ENCODE results near the gene SLC35B1. TPM values are rescaled to one million over a fixed set of nuclear protein-coding genes. Genes with fewer than 3 reads are reported as not detected.

Gene SLC35B1
- total and polyA plus RNA-seq, 10 of the 15 experiments (the other 5 are each of a cell fraction or from before 2014, with no cell fraction given) = 40.0 to 113 (median 51.6) TPM

DNA sequence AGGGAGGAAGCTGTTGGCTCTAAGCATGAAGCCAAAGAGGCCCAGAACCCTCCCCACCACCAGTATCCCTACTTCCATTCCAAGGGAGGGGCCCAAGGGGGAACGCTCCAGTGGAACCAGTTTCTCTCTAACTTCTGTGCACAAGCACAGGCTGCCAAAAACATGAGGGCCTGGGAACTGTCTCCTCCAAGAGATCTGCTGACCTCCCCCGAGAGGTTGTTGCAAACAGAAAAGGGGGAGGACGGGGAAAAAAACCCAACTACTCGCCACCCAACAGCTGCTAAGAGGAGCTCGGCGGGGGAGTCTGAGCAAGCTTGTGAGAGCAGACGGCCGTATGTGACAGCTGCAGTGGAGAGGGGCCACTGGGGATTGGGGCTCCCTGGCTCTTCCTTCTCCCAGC is 15.7 kb upstream of the SLC35B1 start:
- in situ Hi-C loops (cut with MboI) = no loop called here
- ATAC-seq (no peak), DNase-seq (ENCODE audit: low read depth, low spot score) (no peak), FAIRE-seq (no peak)
- no TSS peak for BruUV-seq (replicated peaks)
- no peaks in the 10 kb centered on the region for H3K27me3 ChIP-seq (replicated peaks in 1 of 2; ENCODE audit: control insufficient read depth in 2 of 2, insufficient read depth in 2 of 2, low read length in 1 of 2)
- 96% methylated on average over 8 of the region's 8 CpGs for WGBS (ENCODE audit: insufficient coverage, insufficient replicate concordance, low lambda C conversion rate, missing lambda C conversion rate)
- H3K36me3 ChIP-seq (ENCODE audit: control insufficient read depth in 2 of 2, insufficient read depth in 2 of 2, low read length in 1 of 2) = peaks cover 12 to 21% of the 10 kb centered on the region in 2 experiments; a peak in 3 of 4 replicates
- H3K4me1 ChIP-seq (ENCODE audit: control insufficient read depth, insufficient read depth, low read length) = no peaks in the 10 kb centered on the region
- CTCF ChIA-PET = no interaction called here
- H3K4me2 ChIP-seq (ENCODE audit: control insufficient read depth, insufficient read depth) = no peak overlapping the region
- intact Hi-C loops (cut with micrococcal nuclease; ENCODE audit: unreplicated experiment) = no loop called here
- POLR2A ChIA-PET = no interaction called here
- H3K79me2 ChIP-seq (ENCODE audit: control insufficient read depth, insufficient read depth, low read length) = no peaks in the 10 kb centered on the region
- H2AFZ ChIP-seq (ENCODE audit: control insufficient read depth, low read depth, low read length) = no peak overlapping the region
- H3K9me3 ChIP-seq (replicated peaks; ENCODE audit: control insufficient read depth, insufficient read depth, low read length) = no peaks in the 10 kb centered on the region; the same call in 2 of the 3 replicates
- no peak overlapping the region for H3K4me3 ChIP-seq
- no peak overlapping the region for H3K27ac ChIP-seq (ENCODE audit: control insufficient read depth, insufficient read depth)
- RAD21 ChIA-PET (ENCODE audit: unreplicated experiment) = no interaction called here
- TF ChIP-seq CREM (IDR thresholded peaks at IDR 0.05; ENCODE audit: low read depth) (no peak), MEF2A (IDR thresholded peaks at IDR 0.05; ENCODE audit: insufficient read depth, low read depth, low read length) (no peak), RFX5 (IDR thresholded peaks at IDR 0.05; ENCODE audit: low read depth, low read length) (no peak), ZNF622 (IDR thresholded peaks at IDR 0.05) (no peak), CHD4 (IDR thresholded peaks at IDR 0.05) (no peak), SP1 (IDR thresholded peaks at IDR 0.05; ENCODE audit: low read depth, low read length) (no peak), NFXL1 (IDR thresholded peaks at IDR 0.05; ENCODE audit: borderline replicate concordance) (no peak)
- TF ChIP-seq, protein P1, sequence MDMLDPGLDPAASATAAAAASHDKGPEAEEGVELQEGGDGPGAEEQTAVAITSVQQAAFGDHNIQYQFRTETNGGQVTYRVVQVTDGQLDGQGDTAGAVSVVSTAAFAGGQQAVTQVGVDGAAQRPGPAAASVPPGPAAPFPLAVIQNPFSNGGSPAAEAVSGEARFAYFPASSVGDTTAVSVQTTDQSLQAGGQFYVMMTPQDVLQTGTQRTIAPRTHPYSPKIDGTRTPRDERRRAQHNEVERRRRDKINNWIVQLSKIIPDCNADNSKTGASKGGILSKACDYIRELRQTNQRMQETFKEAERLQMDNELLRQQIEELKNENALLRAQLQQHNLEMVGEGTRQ (IDR thresholded peaks at IDR 0.05; ENCODE audit: borderline replicate concordance, low read depth, low read length) = no peak
- TF ChIP-seq, protein P2, sequence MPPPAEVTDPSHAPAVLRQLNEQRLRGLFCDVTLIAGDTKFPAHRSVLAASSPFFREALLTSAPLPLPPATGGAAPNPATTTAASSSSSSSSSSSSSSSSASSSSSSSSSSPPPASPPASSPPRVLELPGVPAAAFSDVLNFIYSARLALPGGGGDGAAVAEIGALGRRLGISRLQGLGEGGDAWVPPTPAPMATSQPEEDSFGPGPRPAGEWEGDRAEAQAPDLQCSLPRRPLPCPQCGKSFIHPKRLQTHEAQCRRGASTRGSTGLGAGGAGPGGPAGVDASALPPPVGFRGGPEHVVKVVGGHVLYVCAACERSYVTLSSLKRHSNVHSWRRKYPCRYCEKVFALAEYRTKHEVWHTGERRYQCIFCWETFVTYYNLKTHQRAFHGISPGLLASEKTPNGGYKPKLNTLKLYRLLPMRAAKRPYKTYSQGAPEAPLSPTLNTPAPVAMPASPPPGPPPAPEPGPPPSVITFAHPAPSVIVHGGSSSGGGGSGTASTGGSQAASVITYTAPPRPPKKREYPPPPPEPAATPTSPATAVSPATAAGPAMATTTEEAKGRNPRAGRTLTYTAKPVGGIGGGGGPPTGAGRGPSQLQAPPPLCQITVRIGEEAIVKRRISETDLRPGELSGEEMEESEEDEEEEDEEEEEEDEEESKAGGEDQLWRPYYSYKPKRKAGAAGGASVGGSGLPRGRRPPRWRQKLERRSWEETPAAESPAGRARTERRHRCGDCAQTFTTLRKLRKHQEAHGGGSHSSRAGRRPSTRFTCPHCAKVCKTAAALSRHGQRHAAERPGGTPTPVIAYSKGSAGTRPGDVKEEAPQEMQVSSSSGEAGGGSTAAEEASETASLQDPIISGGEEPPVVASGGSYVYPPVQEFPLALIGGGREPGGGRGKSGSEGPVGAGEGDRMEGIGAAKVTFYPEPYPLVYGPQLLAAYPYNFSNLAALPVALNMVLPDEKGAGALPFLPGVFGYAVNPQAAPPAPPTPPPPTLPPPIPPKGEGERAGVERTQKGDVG (CRISPR knock-in tag; IDR thresholded peaks at IDR 0.05) = no peak
- H3K9ac ChIP-seq (ENCODE audit: control insufficient read depth, insufficient read depth, low read length) = no peak overlapping the region
- H4K20me1 ChIP-seq (ENCODE audit: control insufficient read depth, insufficient read depth) = no peaks in the 10 kb centered on the region; the same call in 1 of the 2 replicates
- SMC1A ChIA-PET (ENCODE audit: uncharacterized antibody, unreplicated experiment) = interaction anchor here (0.7 kb wide), 2 partner anchors 16 to 41 kb away, joined by 3 read pairs; partner anchors contain the start of genes FAM117A and SLC35B1
